T-helper 1 cell treated with Interleukin-12 subunit alpha and Interleukin-12 subunit beta and Interleukin-4 antibody, amounts not matched to agents 30 ng/mL and 1 ng/mL, for 36 hours (primary cell): Measurements from ENCODE around the gene LRRC37A. TPM values are rescaled to one million over a fixed set of nuclear protein-coding genes. Genes with fewer than 3 reads are reported as not detected.
"Not testable (repeated sequence)": the region's sequence is repeated elsewhere in the genome, so short reads cannot be mapped to it uniquely, and the experiment has no call there.

ENCODE experiments used
- intact Hi-C: fragments of 100-400 bp; cut with micrococcal nuclease; formaldehyde crosslinking; loops from one replicate; pipeline ENCODE4 v1.15.1; 2024
- total RNA-seq: library from RNA; stranded (reverse); gene quantifications from 2 replicates; pipeline ENCODE4 v1.2.3, GENCODE V29; 2022

LRRC37A gene
- total RNA-seq: 2.3 and 3.5 TPM in 2 replicates

GRCh38 chr17:46294831-46295230 lies at the start of gene LRRC37A:
LRRC37A (plus strand) TSS chr17:46295131; CDS start chr17:46295134, 3 bp downstream.
- intact Hi-C loops: not testable (repeated sequence)

GRCh38 chr17:46249153-46249552 lies 45.8 kb upstream of the LRRC37A start:
- intact Hi-C loops: not testable (repeated sequence)

- intact Hi-C loops: not testable (repeated sequence)
Measured at GRCh38 chr17:46252804-46253203, 42.1 kb upstream of the LRRC37A start.

GRCh38 chr17:46253722-46254121 lies 41.2 kb upstream of the LRRC37A start:
- intact Hi-C loops: not testable (repeated sequence)

GRCh38 chr17:46254215-46254614 lies 40.7 kb upstream of the LRRC37A start:
- intact Hi-C loops: not testable (repeated sequence)

GRCh38 chr17:46256369-46256768 lies 38.6 kb upstream of the LRRC37A start:
- intact Hi-C loops: not testable (repeated sequence)

GRCh38 chr17:46259845-46260661 lies 34.9 kb upstream of the LRRC37A start:
- intact Hi-C loops: loop anchor here (5.0 kb wide), 1 partner anchor 828 kb away; the partner anchor contains the start of gene ARHGAP27

GRCh38 chr17:46262271-46262670 lies 32.7 kb upstream of the LRRC37A start:
- intact Hi-C loops: loop anchor here (5.0 kb wide), 1 partner anchor 830 kb away; the partner anchor contains the start of gene ARHGAP27

- intact Hi-C loops: loop anchor here (5.0 kb wide), 2 partner anchors 262 to 832 kb away; partner anchors contain the start of gene ARHGAP27
Measured at GRCh38 chr17:46264456-46265198, 30.3 kb upstream of the LRRC37A start.

GRCh38 chr17:46266063-46266655 lies 28.8 kb upstream of the LRRC37A start:
- intact Hi-C loops: loop anchor here (1.0 to 5.0 kb wide), 5 partner anchors 21 to 371 kb away; partner anchors contain the start of gene MAPT

GRCh38 chr17:46266656-46267544 lies 28.0 kb upstream of the LRRC37A start:
- intact Hi-C loops: loop anchor here (1.0 to 5.0 kb wide), 5 partner anchors 20 to 372 kb away; partner anchors contain the start of gene MAPT

- intact Hi-C loops: no loop called here
Measured at GRCh38 chr17:46270032-46270431, 24.9 kb upstream of the LRRC37A start.

GRCh38 chr17:46273541-46274236 lies 21.2 kb upstream of the LRRC37A start:
- intact Hi-C loops: no loop called here

GRCh38 chr17:46274238-46274637 lies 20.7 kb upstream of the LRRC37A start:
- intact Hi-C loops: no loop called here

GRCh38 chr17:46276728-46277479 lies 18.0 kb upstream of the LRRC37A start:
- intact Hi-C loops: not testable (repeated sequence)

GRCh38 chr17:46281336-46281735 lies 13.6 kb upstream of the LRRC37A start:
- intact Hi-C loops: not testable (repeated sequence)

GRCh38 chr17:46282635-46283034 lies 12.3 kb upstream of the LRRC37A start:
- intact Hi-C loops: not testable (repeated sequence)

GRCh38 chr17:46284467-46284866 lies 10.5 kb upstream of the LRRC37A start:
- intact Hi-C loops: not testable (repeated sequence)

GRCh38 chr17:46285500-46285899 lies 9.4 kb upstream of the LRRC37A start:
- intact Hi-C loops: not testable (repeated sequence)
